NCI-H2029 (cell line): ENCODE measurements around the gene TMBIM4.
"Not testable (repeated sequence)": the region's sequence is repeated elsewhere in the genome, so short reads cannot be mapped to it uniquely, and the experiment has no call there.

Experiments used
- DNase-seq: peaks from one replicate; lab custom pipeline; 2025; lab: John Stamatoyannopoulos, UW

The TMBIM4 gene

DNA sequence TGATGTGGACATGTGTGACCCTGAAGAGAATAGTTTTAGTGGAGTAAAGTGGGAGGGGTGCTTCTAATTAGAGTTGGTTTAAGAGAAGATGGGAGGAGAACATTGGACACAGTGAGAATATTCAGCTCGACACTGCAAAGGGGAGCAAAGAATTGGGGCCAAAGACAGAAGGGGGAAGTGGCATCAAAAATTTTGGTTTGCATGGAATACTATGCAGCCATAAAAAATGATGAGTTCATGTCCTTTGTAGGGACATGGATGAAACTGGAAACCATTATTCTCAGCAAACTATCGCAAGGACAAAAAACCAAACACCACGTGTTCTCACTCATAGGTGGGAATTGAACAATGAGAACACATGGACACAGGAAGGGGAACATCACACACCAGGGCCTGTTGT lies 15.0 kb upstream of the TMBIM4 start:
- not testable (repeated sequence) for DNase-seq

- DNase-seq = no peak
Measured at GRCh38 chr12:66182956-66183355, 13.2 kb upstream of the TMBIM4 start.

- DNase-seq = no peak
Measured at GRCh38 chr12:66176105-66176900, 6.5 kb upstream of the TMBIM4 start.

DNA sequence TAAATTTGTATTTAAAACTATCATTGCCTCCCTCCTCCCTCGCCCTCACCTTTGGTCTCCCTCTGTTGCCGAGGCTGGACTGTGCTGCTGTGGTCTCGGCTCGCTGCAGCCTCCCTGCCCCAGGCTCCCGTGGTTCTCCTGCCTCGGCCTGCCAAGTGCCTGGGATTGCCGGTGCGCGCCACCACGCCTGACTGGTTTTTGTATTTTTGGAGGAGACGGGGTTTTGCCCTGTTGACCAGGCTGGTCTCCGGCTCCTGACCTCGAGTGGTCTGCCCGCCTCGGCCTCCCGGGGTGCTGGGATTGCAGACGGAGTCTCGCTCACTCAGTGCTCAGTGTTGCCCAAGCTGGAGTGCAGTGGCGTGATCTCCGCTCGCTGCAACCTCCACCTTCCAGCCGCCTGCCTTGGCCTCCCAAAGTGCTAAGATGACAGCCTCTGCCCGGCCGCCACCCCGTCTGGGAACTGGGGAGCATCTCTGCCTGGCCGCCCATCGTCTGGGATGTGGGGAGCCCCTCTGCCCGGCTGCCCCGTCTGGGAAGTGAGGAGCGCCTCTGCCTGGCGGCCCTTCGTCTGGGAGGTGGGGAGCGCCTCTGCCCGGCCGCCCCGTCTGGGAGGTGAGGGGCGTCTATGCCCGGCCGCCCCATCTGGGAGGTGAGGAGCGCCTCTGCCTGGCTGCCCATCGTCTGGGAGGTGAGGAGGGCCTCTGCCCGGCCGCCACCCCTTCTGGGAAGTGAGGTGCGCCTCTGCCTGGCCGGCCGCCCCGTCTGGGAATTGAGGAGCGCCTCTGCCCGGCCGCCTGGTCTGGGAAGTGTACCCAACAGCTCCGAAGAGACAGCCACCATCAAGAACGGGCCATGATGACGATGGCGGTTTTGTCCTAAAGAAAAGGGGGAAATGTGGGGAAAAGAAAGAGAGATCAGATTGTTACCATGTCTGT lies 4.9 kb upstream of the TMBIM4 start:
- DNase-seq = not testable (repeated sequence)

- DNase-seq = no peak
Measured at GRCh38 chr12:66170606-66171005, 810 bp upstream of the TMBIM4 start.

DNA sequence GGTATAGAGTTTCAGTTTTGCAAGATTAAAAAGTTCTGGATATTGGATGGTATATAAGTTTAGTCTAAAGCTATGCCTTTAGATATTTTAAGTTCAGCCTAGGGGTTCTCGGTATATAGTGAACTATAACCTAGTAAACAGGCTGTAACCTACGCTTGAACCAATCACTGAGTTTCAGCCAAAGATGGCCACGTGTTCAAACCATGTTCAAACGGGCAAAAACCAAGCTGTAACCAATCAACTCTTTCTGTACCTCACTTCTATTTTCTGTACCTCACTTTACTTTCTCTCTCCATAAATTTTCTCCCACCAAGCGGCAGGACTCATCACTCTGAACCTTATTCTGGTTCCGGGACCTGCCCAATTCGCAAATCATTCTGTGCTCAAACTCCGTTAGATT lies 1.4 kb downstream of the TMBIM4 start:
- no peak for DNase-seq

- DNase-seq = no peak
Measured at GRCh38 chr12:66166561-66166960, 3.2 kb downstream of the TMBIM4 start.

- no peak for DNase-seq
Measured at GRCh38 chr12:66165141-66165540, 4.7 kb downstream of the TMBIM4 start.

GRCh38 chr12:66164349-66164821 lies 5.4 kb downstream of the TMBIM4 start:
- no peak for DNase-seq

DNA sequence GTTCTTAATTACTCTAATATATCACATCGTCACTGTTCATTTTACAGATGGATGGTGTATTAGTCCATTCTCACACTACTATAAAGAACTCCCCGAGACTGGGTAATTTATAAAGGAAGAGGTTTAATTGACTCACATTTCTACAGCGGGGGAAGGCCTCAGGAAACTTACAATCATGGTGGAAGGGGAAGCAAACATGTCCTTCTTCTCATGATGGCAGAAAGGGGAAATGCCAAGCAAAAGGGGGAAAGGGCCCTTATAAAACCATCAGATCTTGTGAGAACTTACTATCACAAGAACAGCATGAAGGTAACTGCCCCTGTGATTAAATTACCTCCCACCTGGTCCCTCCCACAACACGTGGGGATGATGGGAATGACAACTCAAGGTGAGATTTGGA lies 6.5 kb downstream of the TMBIM4 start:
- no peak for DNase-seq

GRCh38 chr12:66162701-66163100 lies 7.1 kb downstream of the TMBIM4 start:
- no peak for DNase-seq

GRCh38 chr12:66160704-66161103 lies 9.1 kb downstream of the TMBIM4 start:
- DNase-seq = no peak

DNA sequence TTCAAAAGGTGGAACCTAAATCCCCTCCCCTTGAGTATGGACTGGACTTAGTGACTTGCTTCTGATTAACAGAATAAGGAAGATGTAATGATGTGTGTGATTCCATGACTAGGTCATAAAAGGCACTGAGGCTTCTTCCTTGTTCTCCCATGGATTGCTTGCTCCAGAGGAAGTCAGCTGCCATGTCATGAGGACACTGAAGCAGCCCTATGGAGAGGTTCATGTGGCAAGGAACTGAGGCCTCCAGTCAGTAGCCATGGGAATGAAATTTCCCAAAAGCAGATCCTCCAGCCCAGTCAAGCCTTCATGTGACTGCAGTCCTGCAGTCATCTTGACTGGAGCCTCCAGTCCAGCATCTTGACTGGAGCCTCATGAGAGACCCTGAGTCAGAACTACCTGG lies 10.7 kb downstream of the TMBIM4 start:
- DNase-seq = no peak

GRCh38 chr12:66156654-66157053 lies 13.1 kb downstream of the TMBIM4 start:
- no peak for DNase-seq

- no peak for DNase-seq
Measured at GRCh38 chr12:66154776-66155175, 15.0 kb downstream of the TMBIM4 start.

- DNase-seq = no peak
Measured at GRCh38 chr12:66152732-66153131, 17.1 kb downstream of the TMBIM4 start.

DNA sequence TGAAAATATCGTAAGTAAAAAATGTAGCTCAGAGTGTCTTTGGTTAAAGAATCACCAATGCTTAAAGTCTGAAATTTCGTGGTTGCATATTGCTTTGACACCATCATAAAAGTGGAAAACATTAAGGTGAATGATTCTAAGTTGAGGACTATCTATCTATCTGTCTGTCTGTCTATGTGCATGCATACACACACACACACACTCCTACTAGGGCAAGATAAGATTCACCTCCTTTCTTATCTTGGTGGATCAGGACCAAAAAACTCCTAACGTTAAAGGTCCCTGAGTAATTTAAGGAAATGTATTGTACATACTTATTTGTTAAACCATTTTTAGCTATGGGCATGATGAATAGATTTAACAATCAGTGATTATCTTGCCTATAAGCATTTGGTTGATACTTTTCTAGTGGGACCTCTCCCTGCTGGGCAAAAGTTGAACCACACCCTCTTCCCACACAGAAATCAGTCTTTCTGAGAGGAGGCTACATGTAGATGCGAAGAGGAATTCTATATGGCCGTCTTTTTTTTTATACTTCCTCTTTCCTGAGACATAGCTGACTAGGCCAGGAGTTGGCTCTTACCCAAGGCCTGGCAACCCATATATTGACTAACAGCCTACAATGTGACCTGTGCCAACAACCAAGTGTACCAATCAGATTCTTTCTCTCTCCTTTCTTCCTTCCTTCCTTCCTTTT lies 19.9 kb downstream of the TMBIM4 start:
- peak; percentile 3 for DNase-seq

DNA sequence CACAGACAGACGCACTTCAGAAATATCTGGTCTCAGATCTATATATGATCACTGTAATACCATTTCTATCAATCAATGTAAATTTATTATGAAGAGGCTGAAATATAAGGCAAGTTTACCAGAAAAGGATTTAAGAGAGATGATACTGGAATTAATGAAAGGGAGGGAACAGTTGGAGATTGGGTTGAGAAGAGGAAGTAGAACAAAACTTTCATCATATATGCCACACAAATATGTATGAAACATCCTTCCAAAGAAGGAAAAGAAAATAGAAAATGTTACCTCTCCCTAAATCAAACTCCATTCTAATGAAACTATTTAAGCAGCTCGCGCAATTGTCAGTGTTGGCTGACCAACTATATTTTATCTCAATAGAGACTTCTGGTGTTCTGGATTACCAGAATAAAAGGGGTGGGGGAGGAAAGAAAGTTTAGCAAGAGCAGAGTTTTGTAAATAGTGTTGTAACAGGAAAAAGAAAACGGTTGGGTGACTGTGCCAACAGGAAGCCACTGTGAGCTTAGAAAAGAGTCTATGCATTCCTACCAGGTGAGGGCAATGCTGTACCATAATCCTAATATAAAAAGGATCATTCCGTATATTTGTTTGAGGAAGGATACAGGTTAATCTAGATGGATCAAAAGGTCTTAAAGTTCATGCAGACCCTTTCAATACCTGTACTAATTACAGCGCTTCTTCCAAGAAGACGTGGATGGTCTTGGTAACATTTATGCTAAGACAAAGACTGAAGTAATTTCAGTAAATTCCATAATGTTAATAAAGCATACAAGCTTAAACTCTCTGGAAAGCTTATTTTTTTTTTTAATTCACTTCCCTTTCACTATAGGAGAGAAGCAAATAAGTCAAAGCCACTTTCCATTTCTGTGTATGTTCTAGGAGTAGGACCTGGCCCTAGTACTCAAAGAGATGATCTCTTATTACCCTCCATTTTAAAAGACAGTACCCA lies 24.7 kb downstream of the TMBIM4 start:
- peak; percentile 39 for DNase-seq

- no peak for DNase-seq
Measured at GRCh38 chr12:66143868-66144267, 25.9 kb downstream of the TMBIM4 start.

DNA sequence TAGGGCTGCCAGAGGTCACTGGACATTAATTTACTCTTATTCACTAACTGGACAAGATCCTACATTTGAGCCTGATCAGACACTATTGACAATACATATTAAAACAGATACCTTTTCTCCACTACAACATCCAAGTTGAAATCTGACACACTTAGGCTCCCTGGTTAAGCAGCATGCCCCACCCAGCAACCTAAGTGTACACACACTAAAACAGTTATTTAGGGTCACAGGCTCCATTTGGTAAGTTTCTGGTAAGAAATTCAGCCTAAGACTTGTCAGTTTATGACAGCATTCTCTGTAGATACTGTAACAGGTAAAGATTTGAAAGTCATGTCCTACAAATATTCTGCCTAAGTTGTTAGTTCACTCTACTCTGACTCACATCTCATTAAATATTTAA lies 27.0 kb downstream of the TMBIM4 start:
- no peak for DNase-seq

GRCh38 chr12:66141299-66141698 lies 28.5 kb downstream of the TMBIM4 start:
- DNase-seq = no peak
